WI38 (cell line): ENCODE data around the gene PODXL.

Experiments
- H3K4me3 ChIP-seq: 2 replicates; pipeline ENCODE4 v1.5.1; 2011; ENCODE audit warnings: low read depth, mild to moderate bottlenecking, control low read depth, low read length
- CTCF ChIP-seq: IDR thresholded peaks from 2 replicates; pipeline ENCODE4 v1.5.1; 2012; ENCODE audit warnings: low read depth, mild to moderate bottlenecking, control low read depth, low read length

The PODXL gene

GRCh38 chr7:131546126-131546525, 10.3 kb downstream of the PODXL start:
- peak overlapping the region; percentile 23; the same call in 1 of the 2 replicates for H3K4me3 ChIP-seq
- no peak for TF ChIP-seq CTCF

GRCh38 chr7:131544449-131545301, 11.8 kb downstream of the PODXL start:
- TF ChIP-seq CTCF = peak; percentile 20; the same call in 1 of the 2 replicates
- no peak overlapping the region for H3K4me3 ChIP-seq

- TF ChIP-seq CTCF = no peak
- no peak overlapping the region for H3K4me3 ChIP-seq
Observed at GRCh38 chr7:131544021-131544420, 12.4 kb downstream of the PODXL start.

- TF ChIP-seq CTCF = no peak
- no peak overlapping the region for H3K4me3 ChIP-seq
Observed at GRCh38 chr7:131543298-131543697, 13.1 kb downstream of the PODXL start.

GRCh38 chr7:131540491-131541162, 15.8 kb downstream of the PODXL start:
- TF ChIP-seq CTCF = peak; percentile 33; the same call in 1 of the 2 replicates
- H3K4me3 ChIP-seq = no peak overlapping the region

GRCh38 chr7:131538813-131539179, 17.6 kb downstream of the PODXL start:
- no peak overlapping the region for H3K4me3 ChIP-seq
- TF ChIP-seq CTCF = no peak
